OCI-LY3 (cell line): ENCODE measurements around the gene PDXP.

Source experiments
- EZH2phosphoT487 ChIP-seq: fragments of 200-600 bp; shearing (Covaris generic); IDR thresholded peaks from 2 replicates; pipeline ENCODE4 v1.6.1; 2018; ENCODE audit warnings: antibody characterized with exemption, mixed run types, low read depth
- TF ChIP-seq, protein P1 (sequence below): fragments of 200-600, 300-600 bp; sonication (generic); IDR thresholded peaks from 2 replicates; pipeline ENCODE4 v1.5.1; 2014; ENCODE audit warnings: antibody characterized with exemption, low read length, low read depth

DNA sequence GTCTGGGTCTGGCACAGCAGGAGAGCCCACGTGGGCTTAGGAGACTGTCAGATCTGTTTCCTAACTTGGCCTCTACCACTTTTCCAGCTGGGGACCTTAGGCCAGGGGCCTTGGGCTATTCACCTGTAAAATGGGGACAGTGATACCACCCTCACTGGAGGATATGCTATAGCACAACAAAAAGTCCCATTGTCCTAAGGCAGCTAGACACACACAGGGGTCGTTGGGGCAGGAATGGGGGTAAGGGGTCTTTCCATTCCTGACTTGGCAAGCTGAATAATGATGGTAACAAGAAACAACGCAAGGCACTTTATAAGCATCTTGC, 21.6 kb upstream of the PDXP start:
- TF ChIP-seq, protein P1, sequence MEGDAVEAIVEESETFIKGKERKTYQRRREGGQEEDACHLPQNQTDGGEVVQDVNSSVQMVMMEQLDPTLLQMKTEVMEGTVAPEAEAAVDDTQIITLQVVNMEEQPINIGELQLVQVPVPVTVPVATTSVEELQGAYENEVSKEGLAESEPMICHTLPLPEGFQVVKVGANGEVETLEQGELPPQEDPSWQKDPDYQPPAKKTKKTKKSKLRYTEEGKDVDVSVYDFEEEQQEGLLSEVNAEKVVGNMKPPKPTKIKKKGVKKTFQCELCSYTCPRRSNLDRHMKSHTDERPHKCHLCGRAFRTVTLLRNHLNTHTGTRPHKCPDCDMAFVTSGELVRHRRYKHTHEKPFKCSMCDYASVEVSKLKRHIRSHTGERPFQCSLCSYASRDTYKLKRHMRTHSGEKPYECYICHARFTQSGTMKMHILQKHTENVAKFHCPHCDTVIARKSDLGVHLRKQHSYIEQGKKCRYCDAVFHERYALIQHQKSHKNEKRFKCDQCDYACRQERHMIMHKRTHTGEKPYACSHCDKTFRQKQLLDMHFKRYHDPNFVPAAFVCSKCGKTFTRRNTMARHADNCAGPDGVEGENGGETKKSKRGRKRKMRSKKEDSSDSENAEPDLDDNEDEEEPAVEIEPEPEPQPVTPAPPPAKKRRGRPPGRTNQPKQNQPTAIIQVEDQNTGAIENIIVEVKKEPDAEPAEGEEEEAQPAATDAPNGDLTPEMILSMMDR: no peak
- TF ChIP-seq EZH2phosphoT487: no peak
